Measurements from ENCODE around the gene SPAG7.

The SPAG7 gene

GRCh38 chr17:4950075-4950745 lies 17.4 kb downstream of the SPAG7 start:
- DNase-seq (ENCODE audit: low read depth in 2 of 2), result no peak

GRCh38 chr17:4949321-4950074 lies 18.1 kb downstream of the SPAG7 start:
- DNase-seq (ENCODE audit: low read depth in 2 of 2), result peak in 1 of 2 experiments; percentile 81

GRCh38 chr17:4948931-4949320 lies 18.7 kb downstream of the SPAG7 start:
- DNase-seq (ENCODE audit: low read depth in 2 of 2), result peak; percentile 60 to 64

GRCh38 chr17:4948166-4948930 lies 19.3 kb downstream of the SPAG7 start, which contains the start of gene PFN1:
Gene PFN1 (minus strand): TSS chr17:4948530. CDS start chr17:4948394, 136 bp downstream.
- peak; percentile 86 to 88 for DNase-seq (ENCODE audit: low read depth in 2 of 2)

GRCh38 chr17:4947411-4948165 lies 20.0 kb downstream of the SPAG7 start:
- peak in 1 of 2 experiments; percentile 66 for DNase-seq (ENCODE audit: low read depth in 2 of 2)

- DNase-seq (ENCODE audit: low read depth in 2 of 2), result no peak
Measured at GRCh38 chr17:4947010-4947410, 20.6 kb downstream of the SPAG7 start.

- DNase-seq (ENCODE audit: low read depth in 2 of 2), result no peak
Measured at GRCh38 chr17:4946312-4946976, 21.2 kb downstream of the SPAG7 start.

GRCh38 chr17:4945944-4946280 lies 21.7 kb downstream of the SPAG7 start:
- DNase-seq (ENCODE audit: low read depth in 2 of 2), result no peak

- DNase-seq (ENCODE audit: low read depth in 2 of 2), result peak; percentile 74 to 87
Measured at GRCh38 chr17:4945176-4945943, 22.3 kb downstream of the SPAG7 start.

GRCh38 chr17:4944554-4945175 lies 23.0 kb downstream of the SPAG7 start:
- peak in 1 of 2 experiments; percentile 42 for DNase-seq (ENCODE audit: low read depth in 2 of 2)

- peak in 1 of 2 experiments; percentile 58 for DNase-seq (ENCODE audit: low read depth in 2 of 2)
Measured at GRCh38 chr17:4944163-4944553, 23.5 kb downstream of the SPAG7 start.

GRCh38 chr17:4942760-4943508 lies 24.7 kb downstream of the SPAG7 start:
- no peak for DNase-seq (ENCODE audit: low read depth in 2 of 2)

- DNase-seq (ENCODE audit: low read depth in 2 of 2), result no peak
Measured at GRCh38 chr17:4941319-4941610, 26.4 kb downstream of the SPAG7 start.

GRCh38 chr17:4940555-4941318 lies 26.9 kb downstream of the SPAG7 start:
- DNase-seq (ENCODE audit: low read depth in 2 of 2), result no peak

- peak; percentile 91 to 93 for DNase-seq (ENCODE audit: low read depth in 2 of 2)
Measured at GRCh38 chr17:4939796-4940554, 27.6 kb downstream of the SPAG7 start, which contains the start of the genes RNF167 and SLC25A11. Gene RNF167 (plus strand): TSS chr17:4940268. CDS start chr17:4940910, 642 bp downstream. Gene SLC25A11 (minus strand): TSS chr17:4940046. CDS start chr17:4939910, 136 bp downstream.

- DNase-seq (ENCODE audit: low read depth in 2 of 2), result no peak
Measured at GRCh38 chr17:4939546-4939795, 28.1 kb downstream of the SPAG7 start.

GRCh38 chr17:4938688-4939545 lies 28.7 kb downstream of the SPAG7 start:
- DNase-seq (ENCODE audit: low read depth in 2 of 2), result no peak
